NCI-H748 treated with DMSO at 0.1 percent for 48 hours (cell line): ENCODE results near the gene PPM1N.

Experiments
- DNase-seq: peaks from one replicate; lab custom pipeline; 2025; lab: John Stamatoyannopoulos, UW

Gene PPM1N

DNA sequence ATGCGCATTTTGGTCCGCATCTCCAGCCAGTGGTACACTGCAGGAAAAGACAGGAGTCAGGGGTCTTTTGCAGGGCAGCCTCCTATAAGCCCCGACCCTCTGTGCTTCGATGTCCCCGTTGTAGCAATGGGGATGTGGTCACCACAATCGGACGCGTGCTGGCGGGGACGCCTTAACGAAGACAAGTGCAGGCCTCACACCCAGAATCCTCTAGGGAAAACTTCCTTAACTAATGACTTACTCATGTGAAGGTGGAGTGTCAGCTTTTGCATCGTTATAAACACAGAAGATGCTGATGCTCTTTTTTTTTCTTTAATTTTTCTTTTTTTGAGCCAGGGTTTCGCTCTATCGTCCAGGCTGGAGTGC, 31.2 kb downstream of the PPM1N start:
- no peak for DNase-seq

GRCh38 chr19:45531349-45531748, 33.1 kb downstream of the PPM1N start:
- DNase-seq = no peak

GRCh38 chr19:45539459-45539858, 41.2 kb downstream of the PPM1N start:
- DNase-seq = no peak

- peak; percentile 7 for DNase-seq
These were observed 44.0 kb downstream of the PPM1N start for GRCh38 chr19:45542234-45542668.

DNA sequence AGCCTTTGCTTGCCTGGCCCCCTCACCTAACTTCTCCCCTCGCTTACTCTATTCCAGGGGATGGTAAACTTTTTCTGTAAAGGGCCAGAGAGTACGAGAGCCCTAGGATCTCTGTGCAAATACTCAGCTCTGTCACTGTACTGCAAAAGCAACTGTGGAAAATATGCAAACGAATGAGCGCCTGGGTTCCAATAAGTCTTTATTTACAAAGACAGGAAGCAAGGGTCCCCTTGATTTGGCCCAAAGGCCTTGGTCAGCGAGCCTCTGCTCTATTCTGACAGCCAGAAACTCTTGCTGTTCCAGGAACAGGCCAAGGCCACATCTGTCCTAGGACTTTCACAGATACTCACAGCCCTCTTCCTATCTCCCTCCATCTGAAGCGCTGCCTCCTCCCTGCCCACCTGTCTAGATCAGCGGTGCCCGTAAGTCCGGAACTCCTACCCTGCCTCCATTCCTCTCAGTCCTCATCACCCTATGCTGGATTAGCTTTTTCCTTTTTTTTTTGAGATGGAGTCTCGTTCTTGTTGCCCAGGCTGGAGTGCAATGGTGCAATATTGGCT, 49.0 kb downstream of the PPM1N start:
- no peak for DNase-seq

DNA sequence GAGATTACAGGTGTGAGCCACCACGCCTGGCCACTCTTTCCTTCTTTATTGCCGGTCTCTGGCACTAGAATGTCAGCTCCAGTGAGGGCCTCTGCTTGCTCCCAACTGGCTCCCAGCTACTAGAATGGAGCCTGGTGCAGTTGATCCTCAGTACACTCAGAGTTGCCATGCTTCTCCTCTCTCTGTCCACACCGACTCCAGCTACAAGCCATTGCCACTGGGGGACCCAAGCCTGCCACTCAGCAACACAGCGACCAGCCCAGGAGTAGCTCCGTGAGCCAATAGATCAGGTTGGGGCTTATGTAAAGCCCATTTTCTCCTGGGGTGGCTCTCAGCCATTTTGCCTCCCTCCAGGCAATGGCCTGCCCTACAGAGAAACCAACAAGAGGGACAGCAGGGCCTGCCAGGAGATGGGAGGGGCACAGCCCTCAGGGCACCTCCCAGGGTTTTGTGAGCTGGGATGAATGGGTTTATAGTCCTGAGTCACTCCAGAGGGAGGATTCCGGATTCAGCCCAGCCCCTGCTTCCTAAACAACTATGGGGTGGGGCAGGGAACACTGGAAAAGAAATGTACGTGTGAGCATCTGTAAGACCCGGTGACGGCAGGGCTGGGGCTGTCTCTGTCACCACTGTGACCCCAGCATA, 49.8 kb downstream of the PPM1N start:
- DNase-seq = no peak
